SHP77 treated with DMSO at 0.1 percent for 48 hours (cell line): Measurements from ENCODE around the gene HTR3B.
"Not testable (repeated sequence)": the region's sequence is repeated elsewhere in the genome, so short reads cannot be mapped to it uniquely, and the experiment has no call there.

ENCODE experiments used
- DNase-seq: peaks from one replicate; lab custom pipeline; 2025; lab: John Stamatoyannopoulos, UW

HTR3B gene

DNA sequence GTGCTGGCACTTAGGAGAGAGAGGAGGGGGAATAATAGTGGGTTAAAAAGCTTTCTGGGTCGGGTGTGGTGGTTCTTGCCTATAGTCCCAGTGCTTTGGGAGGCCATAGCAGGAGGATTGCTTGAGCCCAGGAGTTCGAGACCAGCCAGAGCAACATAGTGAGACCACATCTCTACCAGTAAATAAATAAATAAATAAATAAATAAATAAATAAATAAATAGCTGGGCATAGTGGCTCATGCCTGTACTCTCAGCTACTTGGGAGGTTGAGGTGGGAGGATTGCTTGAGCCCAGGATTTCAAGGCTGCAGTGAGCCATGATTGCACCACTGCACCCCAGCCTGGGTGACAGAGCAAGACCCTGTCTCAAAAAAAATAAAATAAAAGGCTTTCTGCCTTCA, 41.6 kb downstream of the HTR3B start:
- not testable (repeated sequence) for DNase-seq

GRCh38 chr11:113947994-113948393, 43.4 kb downstream of the HTR3B start:
- DNase-seq = no peak

GRCh38 chr11:113949891-113950290, 45.3 kb downstream of the HTR3B start:
- DNase-seq = no peak

DNA sequence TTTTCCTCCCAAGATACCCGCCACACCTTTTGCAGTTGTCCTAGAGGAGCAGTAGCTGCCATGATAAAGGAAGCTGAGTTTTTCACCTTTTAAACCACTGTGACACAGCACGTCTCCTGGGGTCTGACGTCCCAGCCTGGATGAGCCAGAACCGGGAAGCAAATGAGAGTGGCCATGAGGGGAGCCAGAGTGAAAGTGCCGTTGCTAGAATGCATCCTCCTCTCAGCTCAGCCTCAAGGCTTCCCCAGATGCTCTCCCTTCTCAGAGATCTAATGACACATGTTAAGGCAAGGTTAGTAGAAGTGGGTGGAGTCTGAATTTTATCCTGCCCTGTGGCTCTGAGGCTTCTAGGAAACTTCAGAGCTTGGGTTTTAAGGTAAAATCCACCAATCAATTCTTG, 46.9 kb downstream of the HTR3B start:
- DNase-seq = no peak

- no peak for DNase-seq
These were observed 47.5 kb downstream of the HTR3B start for GRCh38 chr11:113952070-113952469.

DNA sequence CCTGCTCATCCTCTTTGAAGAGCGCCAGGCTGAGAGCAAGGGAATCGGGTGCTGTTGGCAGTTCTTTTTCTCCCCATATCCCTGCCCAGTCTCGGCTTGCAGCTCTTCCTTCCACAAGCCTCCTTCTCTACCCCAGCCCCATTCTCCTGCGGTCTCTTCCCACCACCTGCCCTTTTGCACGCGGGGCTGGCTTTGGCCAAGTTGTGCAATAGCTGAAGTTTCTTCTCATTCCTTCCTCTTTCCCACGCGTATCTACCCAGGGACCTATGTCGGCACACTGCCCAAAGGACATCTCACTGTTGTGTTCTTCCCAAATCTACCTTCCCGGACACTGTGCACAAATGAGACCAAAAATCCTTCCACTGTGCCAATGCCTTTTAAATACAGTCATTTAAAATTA, 48.0 kb downstream of the HTR3B start:
- no peak for DNase-seq

DNA sequence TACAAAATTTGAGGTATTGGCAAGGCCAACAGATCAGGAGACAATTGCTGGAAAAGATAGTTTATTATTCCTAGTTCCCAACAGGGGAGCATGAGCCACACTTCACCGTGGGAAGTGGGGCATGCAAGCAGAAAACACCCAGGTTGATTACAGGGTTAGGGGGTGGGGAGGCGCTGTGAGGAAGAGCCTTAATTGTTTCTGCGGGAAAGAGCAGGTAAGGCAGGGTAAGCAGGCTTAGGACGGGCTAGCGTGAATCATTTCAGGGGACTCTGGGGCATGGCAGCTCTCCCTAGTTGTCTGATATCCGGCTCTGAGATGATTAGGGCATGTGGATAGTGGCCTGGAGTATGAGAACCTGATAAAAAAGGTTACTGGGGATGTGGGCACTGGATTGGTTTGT, 49.6 kb downstream of the HTR3B start:
- DNase-seq = no peak

- DNase-seq = no peak
These were observed 52.4 kb downstream of the HTR3B start for GRCh38 chr11:113956986-113957385.

- no peak for DNase-seq
These were observed 56.2 kb downstream of the HTR3B start for GRCh38 chr11:113960702-113961330.

DNA sequence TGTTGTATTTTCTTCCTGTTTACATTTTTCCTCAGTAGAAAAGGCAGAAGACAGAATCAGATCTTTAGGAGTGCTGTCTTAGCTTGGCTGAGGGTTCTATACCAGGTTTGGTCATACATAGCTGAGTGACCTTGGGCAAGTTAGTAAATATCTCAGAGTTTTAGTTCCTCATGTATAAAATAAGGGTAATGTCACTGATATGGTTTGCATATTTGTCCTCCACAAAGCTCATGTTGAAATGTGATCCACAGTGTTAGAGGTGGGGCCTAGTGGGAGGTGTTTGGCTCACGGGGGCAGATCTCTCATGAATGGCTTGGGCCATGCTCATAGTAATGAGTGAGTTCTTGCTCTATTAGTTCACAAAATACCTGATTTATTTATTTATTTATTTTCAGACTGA, 62.8 kb downstream of the HTR3B start:
- DNase-seq = no peak

DNA sequence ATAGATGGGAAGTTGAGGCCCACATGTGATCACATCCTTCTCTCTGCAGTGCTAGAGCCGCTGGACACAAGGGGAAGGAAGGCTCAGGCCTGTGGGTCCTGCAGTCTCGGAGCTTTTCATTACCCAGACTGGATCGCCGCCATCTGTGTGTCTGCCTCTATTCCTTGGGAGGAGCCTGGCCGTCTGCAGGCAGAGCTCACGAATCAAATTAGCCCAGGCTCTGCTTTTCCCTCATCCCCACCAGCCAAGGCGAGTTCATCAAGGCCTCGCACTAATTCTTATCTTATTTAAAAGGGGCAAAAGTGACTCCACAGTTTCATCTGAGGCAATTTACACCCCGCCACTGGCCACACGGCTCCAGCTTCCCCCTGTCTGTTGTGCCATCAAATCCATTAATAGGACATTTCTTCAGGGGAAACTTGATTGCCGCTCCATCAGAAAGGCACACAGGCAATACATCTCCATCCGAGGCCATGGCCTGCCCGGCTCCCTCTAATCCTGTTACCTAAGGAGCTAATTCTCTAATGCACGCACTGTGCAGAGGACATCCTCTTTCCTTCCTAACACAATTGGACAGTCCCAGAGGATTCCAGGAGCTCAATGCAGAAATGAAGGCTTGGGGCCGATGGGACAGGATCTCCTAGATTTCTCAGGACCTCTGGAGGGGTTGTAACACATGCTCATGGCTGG, 67.1 kb downstream of the HTR3B start:
- DNase-seq = no peak

GRCh38 chr11:113974741-113975470, 70.3 kb downstream of the HTR3B start, which contains the start of gene HTR3A:
TSS of gene HTR3A (plus strand) at chr11:113975108. CDS start at chr11:113975326, 218 bp downstream.
- peak; percentile 47 for DNase-seq

- DNase-seq = no peak
These were observed 72.5 kb downstream of the HTR3B start for GRCh38 chr11:113977071-113977490.

GRCh38 chr11:113977701-113978100, 73.1 kb downstream of the HTR3B start:
- no peak for DNase-seq

DNA sequence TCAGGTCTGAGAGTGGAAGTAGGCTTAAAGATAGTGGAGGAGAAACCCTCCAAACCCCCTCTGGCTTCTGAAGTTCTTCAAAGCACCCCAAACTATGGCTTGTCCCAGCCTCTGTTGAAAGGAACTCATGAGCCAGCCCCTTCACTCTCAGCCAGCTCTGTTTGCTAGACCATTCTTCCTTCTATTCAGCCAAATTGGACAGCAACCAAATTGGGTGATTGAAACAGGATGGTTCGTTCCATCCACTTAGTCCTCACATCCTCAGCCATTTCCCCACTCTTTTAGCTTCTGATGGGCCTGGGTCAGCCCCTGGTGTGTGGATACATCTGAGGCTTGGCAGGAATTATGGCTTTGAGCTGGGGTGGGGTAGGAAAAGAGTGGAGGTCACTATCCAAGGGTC, 74.8 kb downstream of the HTR3B start:
- DNase-seq = no peak

GRCh38 chr11:113980785-113981184, 76.2 kb downstream of the HTR3B start:
- DNase-seq = no peak

GRCh38 chr11:113982306-113982705, 77.7 kb downstream of the HTR3B start:
- DNase-seq = no peak

GRCh38 chr11:113984781-113985180, 80.2 kb downstream of the HTR3B start:
- DNase-seq = no peak

- no peak for DNase-seq
These were observed 81.3 kb downstream of the HTR3B start for GRCh38 chr11:113985906-113986305.

GRCh38 chr11:113986351-113987140, 82.0 kb downstream of the HTR3B start:
- DNase-seq = no peak

- DNase-seq = no peak
These were observed 84.8 kb downstream of the HTR3B start for GRCh38 chr11:113989381-113989780.

GRCh38 chr11:113989916-113990315, 85.3 kb downstream of the HTR3B start:
- DNase-seq = no peak
